ENCODE data around the gene LCN1. TPM values are rescaled to one million over a fixed set of nuclear protein-coding genes. Genes with fewer than 3 reads are reported as not detected.
"Not testable (repeated sequence)": the region's sequence is repeated elsewhere in the genome, so short reads cannot be mapped to it uniquely, and the experiment has no call there.

Gene LCN1
- total RNA-seq, 2 experiments from 2014 or later = not detected

DNA sequence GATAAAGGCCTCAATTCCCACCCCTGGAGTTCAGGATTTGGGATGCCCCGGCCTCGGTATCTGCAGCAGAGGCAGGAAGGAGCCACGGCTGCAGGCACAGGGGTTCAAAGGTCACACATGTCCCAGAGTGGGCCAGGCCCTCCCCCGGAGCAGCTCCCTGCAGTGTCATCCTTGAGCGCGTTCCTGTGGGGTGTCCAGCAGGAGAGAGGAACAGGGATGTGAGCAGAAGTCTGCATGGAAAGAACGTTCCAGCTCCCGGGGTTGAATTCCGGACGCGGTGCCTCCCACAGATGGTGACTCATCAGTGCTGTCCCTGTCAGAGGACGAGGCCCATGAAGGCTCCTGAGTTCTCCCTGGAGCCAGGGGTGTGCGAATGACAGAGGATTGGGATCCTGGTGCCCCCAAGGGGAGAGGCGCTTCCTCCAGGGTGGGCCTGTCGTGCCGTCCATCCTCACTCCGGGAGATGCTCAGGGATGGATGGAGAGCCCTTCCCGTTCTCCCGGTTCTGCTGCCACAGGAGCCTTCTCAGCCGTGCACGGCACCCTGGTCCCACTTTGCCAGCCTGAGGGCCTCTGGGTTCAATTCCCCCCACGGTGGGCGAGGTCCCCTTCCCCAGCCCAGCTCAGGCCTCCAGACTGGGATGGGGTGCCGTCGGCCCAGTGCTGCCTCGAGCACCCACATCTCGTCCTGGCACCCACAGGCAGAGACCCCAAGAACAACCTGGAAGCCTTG lies 3.1 kb downstream of the LCN1 start:
- Mint-ChIP-seq H3K27ac (no peak overlapping the region), H3K27me3 (no peaks in the 10 kb centered on the region), H3K36me3 (no peaks in the 10 kb centered on the region), H3K4me3 (no peak overlapping the region), H3K9me3 (no peaks in the 10 kb centered on the region), H3K4me1 (ENCODE audit: low read depth) (no peaks in the 10 kb centered on the region)
- CTCF ChIA-PET = interaction anchor here (1.1 kb wide), 1 partner anchor 19 kb away, joined by 4 read pairs; no protein-coding TSS in a partner anchor
- POLR2A ChIA-PET = no interaction called here
- intact Hi-C loops (cut with micrococcal nuclease) = no loop called here
- no peak for DNase-seq

DNA sequence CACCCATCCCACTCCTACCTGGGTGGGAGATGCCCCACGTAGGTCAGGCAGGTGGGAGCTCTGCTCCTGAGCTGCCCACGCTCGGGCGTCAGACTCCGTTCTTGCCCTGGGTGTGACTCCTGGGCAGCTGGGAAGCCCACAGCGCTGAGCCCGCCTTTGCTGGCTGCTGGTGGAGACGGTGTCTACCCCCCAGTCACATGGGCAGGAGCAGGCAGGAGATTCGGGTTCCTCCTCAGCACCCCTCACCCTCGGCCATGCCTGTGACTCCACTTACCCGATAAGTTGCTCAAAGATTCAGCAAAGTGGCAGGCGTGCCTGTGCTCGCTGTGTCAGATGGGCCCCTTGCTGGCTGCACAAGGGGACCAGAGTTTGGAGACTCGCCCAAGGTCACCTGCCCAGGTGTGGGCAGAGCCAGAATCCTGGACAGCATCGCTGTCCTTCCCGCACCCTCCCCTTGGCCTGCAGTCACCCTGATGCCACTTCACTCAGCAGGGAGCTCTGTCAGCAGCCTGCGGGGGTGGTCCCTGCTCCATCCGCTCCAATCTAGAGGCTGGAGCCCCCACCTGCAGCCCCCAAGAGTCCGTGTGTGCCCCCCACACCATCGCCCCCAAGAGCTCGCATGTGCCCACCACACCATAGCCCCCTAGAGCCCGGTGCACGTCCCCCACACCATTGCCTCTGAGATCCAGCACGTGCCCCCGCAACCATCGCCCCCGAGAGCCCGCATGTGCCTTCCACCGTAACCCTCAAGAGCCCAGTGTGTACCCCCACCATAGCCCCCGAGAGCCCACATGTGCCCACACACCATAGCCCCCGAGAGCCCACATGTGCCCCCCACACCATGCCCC lies 4.2 kb downstream of the LCN1 start:
- Mint-ChIP-seq H3K27me3 (no peaks in the 10 kb centered on the region), H3K27ac (no peak overlapping the region)

DNA sequence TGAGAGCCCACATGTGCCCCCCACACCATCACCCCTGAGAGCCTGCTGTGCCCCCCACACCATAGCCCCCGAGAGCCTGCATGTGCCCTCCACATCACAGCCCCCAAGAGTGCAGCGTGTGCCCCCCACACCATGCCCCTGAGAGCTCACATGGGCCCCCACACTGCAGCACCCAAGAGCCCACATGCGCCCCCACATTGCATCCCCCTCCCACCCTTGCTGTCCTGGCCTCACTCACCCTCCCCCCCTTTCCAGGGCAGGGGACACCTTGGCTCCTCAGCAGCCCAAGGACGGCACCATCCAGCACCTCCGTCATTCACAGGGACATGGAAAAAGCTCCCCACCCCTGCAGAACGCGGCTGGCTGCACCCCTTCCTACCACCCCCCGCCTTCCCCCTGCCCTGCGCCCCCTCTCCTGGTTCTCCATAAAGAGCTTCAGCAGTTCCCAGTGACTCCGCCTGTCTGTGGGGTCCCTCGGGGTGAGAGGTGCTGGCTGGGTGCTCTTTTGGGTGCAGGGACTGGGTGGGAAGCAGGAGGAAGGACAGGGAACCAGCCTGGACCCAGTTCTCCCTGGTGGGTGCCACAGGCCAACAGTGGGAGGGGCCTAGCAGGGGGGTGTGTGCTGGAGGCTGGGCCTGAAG lies 5.0 kb downstream of the LCN1 start:
- intact Hi-C loops (cut with micrococcal nuclease) = no loop called here
- H3K4me3 Mint-ChIP-seq = no peak overlapping the region
- no peaks in the 10 kb centered on the region for H3K36me3 Mint-ChIP-seq
- no peaks in the 10 kb centered on the region for H3K4me1 Mint-ChIP-seq (ENCODE audit: low read depth)
- H3K27me3 Mint-ChIP-seq = peaks cover 2% of the 10 kb centered on the region
- DNase-seq = peak; percentile 4
- ChIA-PET CTCF (no interaction called here), POLR2A (no interaction called here)
- no peaks in the 10 kb centered on the region for H3K9me3 Mint-ChIP-seq
- no peak overlapping the region for H3K27ac Mint-ChIP-seq

More for the DNA sequence above, 4.2 kb downstream of the LCN1 start:
- no peaks in the 10 kb centered on the region for H3K9me3 Mint-ChIP-seq
- DNase-seq = no peak
- CTCF ChIA-PET = interaction anchor here (1.1 kb wide), 1 partner anchor 20 kb away, joined by 4 read pairs; no protein-coding TSS in a partner anchor
- H3K36me3 Mint-ChIP-seq = no peaks in the 10 kb centered on the region
- no peak overlapping the region for H3K4me3 Mint-ChIP-seq
- intact Hi-C loops (cut with micrococcal nuclease) = no loop called here
- POLR2A ChIA-PET = no interaction called here
- no peaks in the 10 kb centered on the region for H3K4me1 Mint-ChIP-seq (ENCODE audit: low read depth)

DNA sequence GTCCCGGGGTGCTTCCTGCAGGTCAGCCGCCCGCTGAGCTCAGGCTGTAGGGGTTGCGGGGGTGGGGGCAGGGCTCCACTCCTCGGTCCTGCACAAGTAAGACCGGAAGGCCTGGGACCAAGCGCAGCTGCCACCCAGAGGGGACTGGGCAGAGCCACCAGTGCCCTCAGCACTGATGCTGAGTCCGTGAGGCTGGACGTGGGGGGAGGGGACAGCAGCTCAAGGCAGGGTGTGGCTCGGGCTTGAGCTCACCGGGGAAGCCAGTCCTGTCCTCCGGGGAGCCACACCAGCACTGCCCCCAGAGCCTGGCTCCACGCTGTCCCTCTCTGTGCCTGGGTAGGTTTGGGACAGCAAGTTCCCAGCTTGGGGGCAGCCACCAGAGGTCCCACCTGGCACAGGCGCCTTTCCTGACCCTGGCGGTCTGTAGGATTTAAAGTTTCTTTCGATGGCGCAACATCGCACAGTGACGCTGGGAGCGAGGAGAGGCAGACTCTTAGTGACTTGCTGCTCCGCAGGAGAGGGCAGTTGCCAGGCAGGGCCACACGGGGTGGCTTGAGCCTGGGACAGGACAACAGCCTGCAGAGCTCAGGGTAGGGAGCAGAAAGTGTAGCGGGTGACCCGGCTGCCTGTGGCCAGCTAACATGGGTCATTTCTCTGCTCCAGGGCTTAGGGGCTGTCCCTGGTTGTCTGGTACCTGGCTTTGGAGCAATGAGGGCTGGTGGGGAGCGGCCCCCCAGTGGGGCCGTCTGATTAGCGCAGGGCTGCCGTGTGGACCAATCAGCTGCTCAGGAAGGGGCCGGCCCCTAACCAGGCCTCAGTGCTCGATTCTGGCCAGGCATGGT lies 5.7 kb downstream of the LCN1 start:
- Mint-ChIP-seq H3K4me3 (no peak overlapping the region), H3K36me3 (no peaks in the 10 kb centered on the region), H3K4me1 (ENCODE audit: low read depth) (no peaks in the 10 kb centered on the region), H3K9me3 (no peaks in the 10 kb centered on the region), H3K27ac (no peak overlapping the region), H3K27me3 (peaks cover 2% of the 10 kb centered on the region)
- intact Hi-C loops (cut with micrococcal nuclease) = no loop called here
- peak; percentile 6 for DNase-seq
- CTCF ChIA-PET = no interaction called here
- POLR2A ChIA-PET = no interaction called here

DNA sequence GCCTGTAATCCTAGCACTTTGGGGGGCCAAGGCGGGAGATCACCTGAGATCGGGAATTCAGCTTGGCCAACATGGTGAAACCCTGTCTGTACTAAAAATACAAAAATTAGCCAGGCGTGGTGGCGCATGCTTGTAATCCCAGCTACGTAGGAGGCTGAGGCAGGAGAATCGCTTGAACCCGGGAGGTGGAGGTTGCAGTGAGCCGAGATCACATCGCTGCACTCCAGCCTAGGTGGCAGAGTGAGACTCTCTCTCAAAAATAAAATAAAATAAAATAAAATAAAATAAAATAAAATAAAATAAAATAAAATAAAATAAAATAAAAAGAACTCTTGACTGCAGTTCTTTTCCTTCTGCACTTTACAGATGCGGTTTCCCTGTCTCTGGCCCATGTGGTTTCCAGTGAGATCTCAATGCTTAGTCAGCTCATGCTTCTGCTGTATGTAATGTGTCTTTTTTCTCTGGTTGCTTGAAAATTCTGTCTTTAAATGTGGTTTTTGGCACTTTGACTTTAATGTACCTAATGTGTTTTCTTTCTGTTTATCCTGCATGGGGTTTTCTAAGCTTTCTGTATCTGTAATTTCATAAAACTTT lies 7.7 kb downstream of the LCN1 start:
- H3K4me1 Mint-ChIP-seq (ENCODE audit: low read depth); intact Hi-C loops (cut with micrococcal nuclease); H3K4me3 Mint-ChIP-seq; H3K27ac Mint-ChIP-seq; H3K27me3 Mint-ChIP-seq; H3K9me3 Mint-ChIP-seq; POLR2A ChIA-PET; H3K36me3 Mint-ChIP-seq; CTCF ChIA-PET: not testable (repeated sequence)
- peak; percentile 8 for DNase-seq

DNA sequence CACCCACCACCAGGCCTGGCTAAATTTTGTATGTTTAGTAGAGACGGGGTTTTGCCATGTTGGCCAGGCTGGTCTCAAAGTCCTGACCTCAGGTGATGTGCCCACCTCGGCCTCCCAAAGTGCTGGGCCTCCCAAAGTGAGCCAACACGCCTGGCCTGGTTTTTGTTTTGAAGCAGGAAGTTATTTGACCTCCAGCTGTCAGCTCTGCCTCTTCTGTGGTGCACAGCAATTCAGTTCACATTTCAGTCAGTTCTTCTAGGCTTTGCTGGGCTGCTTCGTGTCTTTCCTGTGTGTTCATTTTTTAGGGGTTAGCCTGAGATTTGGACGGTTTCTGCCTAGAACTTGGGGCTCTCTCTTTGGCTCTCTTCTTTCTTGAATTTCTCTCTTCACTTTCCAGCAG lies 8.9 kb downstream of the LCN1 start:
- peaks cover 11% of the 10 kb centered on the region for H3K27me3 Mint-ChIP-seq
- no peak overlapping the region for H3K4me3 Mint-ChIP-seq
- no peaks in the 10 kb centered on the region for H3K9me3 Mint-ChIP-seq
- CTCF ChIA-PET = no interaction called here
- intact Hi-C loops (cut with micrococcal nuclease) = no loop called here
- no peak overlapping the region for H3K27ac Mint-ChIP-seq
- POLR2A ChIA-PET = no interaction called here
- peak; percentile 7 for DNase-seq
- H3K36me3 Mint-ChIP-seq = no peaks in the 10 kb centered on the region
- no peaks in the 10 kb centered on the region for H3K4me1 Mint-ChIP-seq (ENCODE audit: low read depth)

DNA sequence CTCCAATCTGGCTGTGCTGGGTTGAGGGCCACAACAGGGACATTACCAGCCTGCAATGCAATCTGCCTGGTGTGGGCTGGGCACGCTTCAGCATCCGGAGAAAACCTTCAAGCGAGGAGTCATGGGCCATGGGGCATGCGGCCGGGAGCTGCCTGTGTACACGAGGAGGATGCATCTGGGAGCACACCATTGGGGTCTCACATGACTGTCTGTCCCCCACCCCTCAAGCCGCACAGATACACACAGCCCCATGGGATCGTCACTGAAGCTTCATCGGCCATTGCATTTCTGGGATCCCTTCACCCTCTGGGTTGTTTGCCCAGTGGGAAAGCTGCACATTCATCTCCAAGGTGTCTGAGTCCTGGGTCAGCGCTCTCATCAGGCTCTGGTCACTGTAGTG lies 9.9 kb downstream of the LCN1 start:
- Mint-ChIP-seq H3K9me3 (no peaks in the 10 kb centered on the region), H3K36me3 (no peaks in the 10 kb centered on the region), H3K4me1 (ENCODE audit: low read depth) (no peaks in the 10 kb centered on the region), H3K27ac (no peak overlapping the region), H3K27me3 (peaks cover 11% of the 10 kb centered on the region), H3K4me3 (no peak overlapping the region)
- POLR2A ChIA-PET = no interaction called here
- CTCF ChIA-PET = no interaction called here
- intact Hi-C loops (cut with micrococcal nuclease) = no loop called here
- peak; percentile 1 for DNase-seq

DNA sequence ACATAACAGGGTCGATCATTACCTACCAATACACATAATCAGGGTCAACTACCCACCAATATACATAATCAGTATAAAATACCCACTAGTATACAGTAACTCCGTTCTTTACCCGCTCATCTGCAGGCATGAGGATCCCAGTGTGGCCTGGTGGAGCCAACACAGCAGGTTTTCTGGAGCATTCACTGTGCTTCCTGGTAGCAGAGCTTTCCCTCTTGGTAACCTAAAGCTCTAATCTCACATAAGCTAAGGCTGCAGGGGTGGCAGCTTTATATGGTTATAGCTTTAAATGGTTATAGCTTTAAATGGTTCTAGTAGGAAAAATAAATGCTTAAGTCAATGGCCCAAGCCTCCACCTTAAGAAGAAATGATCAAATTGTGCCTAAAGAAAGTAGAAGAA lies 11.9 kb downstream of the LCN1 start:
- no peaks in the 10 kb centered on the region for H3K36me3 Mint-ChIP-seq
- H3K4me1 Mint-ChIP-seq (ENCODE audit: low read depth) = no peaks in the 10 kb centered on the region
- ChIA-PET POLR2A (no interaction called here), CTCF (interaction anchor here (1.0 kb wide), 1 partner anchor 28 kb away, joined by 4 read pairs; no protein-coding TSS in a partner anchor)
- intact Hi-C loops (cut with micrococcal nuclease) = no loop called here
- no peak overlapping the region for H3K27ac Mint-ChIP-seq
- H3K4me3 Mint-ChIP-seq = no peak overlapping the region
- no peaks in the 10 kb centered on the region for H3K9me3 Mint-ChIP-seq
- peaks cover 15% of the 10 kb centered on the region for H3K27me3 Mint-ChIP-seq
- peak; percentile 5 for DNase-seq

DNA sequence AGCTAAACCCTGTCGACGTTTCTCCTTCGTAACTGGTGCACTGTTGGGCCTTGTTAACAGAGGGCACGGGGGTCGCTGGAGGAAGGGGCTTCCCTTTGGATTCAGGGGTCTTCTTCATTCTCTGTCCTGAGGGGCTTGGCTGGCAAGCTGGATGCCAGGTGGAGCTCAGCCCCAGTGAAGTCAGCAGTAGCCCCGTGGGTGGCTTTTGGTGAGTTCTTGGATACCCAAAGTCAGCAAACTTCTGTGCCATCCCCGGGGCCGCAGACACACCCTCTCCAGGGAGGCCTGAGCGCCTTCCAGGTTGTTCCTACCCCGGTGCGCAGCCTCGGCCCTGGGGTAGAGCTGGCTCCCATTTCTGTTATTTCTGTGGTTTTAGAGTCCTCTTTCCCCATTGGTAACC lies 12.4 kb downstream of the LCN1 start:
- H3K9me3 Mint-ChIP-seq = no peaks in the 10 kb centered on the region
- H3K36me3 Mint-ChIP-seq = no peaks in the 10 kb centered on the region
- intact Hi-C loops (cut with micrococcal nuclease) = no loop called here
- POLR2A ChIA-PET = no interaction called here
- CTCF ChIA-PET = interaction anchor here (1.0 kb wide), 1 partner anchor 29 kb away, joined by 4 read pairs; no protein-coding TSS in a partner anchor
- H3K4me1 Mint-ChIP-seq (ENCODE audit: low read depth) = no peaks in the 10 kb centered on the region
- H3K27ac Mint-ChIP-seq = no peak overlapping the region
- DNase-seq = peak; percentile 3
- H3K27me3 Mint-ChIP-seq = peaks cover 16% of the 10 kb centered on the region
- no peak overlapping the region for H3K4me3 Mint-ChIP-seq

DNA sequence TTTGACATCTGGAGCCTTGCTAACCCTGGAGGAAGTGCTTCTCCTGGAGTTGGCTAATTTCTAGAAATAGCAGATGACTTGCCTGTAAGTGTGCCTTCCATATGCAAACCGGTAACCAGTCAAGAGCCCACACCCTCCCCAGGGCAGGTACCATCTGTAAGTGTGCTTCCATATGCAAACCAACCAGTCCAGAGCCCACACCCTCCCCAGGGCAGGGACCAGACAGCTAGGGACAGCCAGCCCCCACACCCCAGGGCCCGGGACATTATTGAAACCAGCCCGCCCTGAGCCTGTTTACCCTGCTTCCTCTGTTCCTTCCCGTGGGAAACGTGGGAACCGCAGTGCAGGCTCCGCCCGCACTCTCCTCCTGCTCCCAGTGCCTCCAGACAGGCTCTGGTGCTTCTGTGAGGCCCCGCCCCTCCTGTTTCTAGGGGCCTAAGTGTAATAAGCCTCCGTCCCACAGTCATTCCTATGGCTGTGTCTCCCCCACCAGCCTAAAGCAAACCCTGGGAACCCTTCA lies 13.0 kb downstream of the LCN1 start:
- intact Hi-C loops (cut with micrococcal nuclease); H3K36me3 Mint-ChIP-seq; H3K9me3 Mint-ChIP-seq; H3K4me1 Mint-ChIP-seq (ENCODE audit: low read depth); CTCF ChIA-PET; POLR2A ChIA-PET; H3K4me3 Mint-ChIP-seq; H3K27ac Mint-ChIP-seq: not testable (repeated sequence)
- H3K27me3 Mint-ChIP-seq = peaks cover 19% of the 10 kb centered on the region
- peak; percentile 4 for DNase-seq

DNA sequence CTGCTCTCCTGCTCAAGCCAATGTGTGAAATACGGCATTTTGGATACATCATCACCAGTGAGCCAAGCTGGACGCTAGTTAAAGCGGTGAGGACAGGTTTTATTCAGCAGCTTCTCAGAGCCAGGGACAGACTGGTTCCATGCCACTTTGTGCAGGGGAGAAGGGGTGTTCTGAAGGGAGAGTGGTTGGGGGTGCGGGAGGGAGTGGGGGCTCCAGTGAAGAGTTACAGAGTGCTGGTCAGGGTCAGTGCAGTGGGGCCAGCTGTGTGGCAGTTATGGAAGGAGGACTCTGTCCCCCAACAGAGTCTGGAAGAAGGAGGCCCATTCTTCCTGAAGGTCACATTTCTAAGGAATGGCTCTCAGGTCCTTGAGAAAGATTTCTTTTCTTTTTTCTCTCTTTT lies 13.6 kb downstream of the LCN1 start:
- H3K9me3 Mint-ChIP-seq; POLR2A ChIA-PET; H3K27ac Mint-ChIP-seq; H3K4me3 Mint-ChIP-seq; intact Hi-C loops (cut with micrococcal nuclease); H3K36me3 Mint-ChIP-seq; H3K4me1 Mint-ChIP-seq (ENCODE audit: low read depth): not testable (repeated sequence)
- peak; percentile 4 for DNase-seq
- CTCF ChIA-PET = interaction anchor here (0.6 kb wide), 1 partner anchor 1691 kb away, joined by 4 read pairs; no protein-coding TSS in a partner anchor
- peaks cover 21% of the 10 kb centered on the region for H3K27me3 Mint-ChIP-seq
